Endothelial cell of umbilical vein (primary cell): Measurements from ENCODE around the gene ADCY5.

ENCODE experiments used
- CTCF ChIP-seq, 2 donors: IDR thresholded peaks; 1 replicate in 1 of 2; 2 replicates in 1 of 2; pipeline ENCODE4 v1.5.1; 2011; ENCODE audit warnings: low read length in 2 of 2, mild to moderate bottlenecking in 2 of 2, moderate library complexity in 2 of 2, control low read depth in 1 of 2, inconsistent platforms in 1 of 2, low read depth in 1 of 2; ENCODE audit not compliant: insufficient read depth in 1 of 2; ENCODE audit errors: extremely low read depth in 1 of 2
- EZH2 ChIP-seq: IDR thresholded peaks from 2 replicates; pipeline ENCODE4 v1.6.1; 2012; ENCODE audit warnings: borderline replicate concordance, low read depth, mild to moderate bottlenecking, moderate library complexity, low read length, inconsistent platforms; ENCODE audit not compliant: severe bottlenecking
- FOS ChIP-seq: IDR thresholded peaks from 2 replicates; pipeline ENCODE4 v1.6.1; 2011; ENCODE audit warnings: mild to moderate bottlenecking, low read length, moderate library complexity, borderline replicate concordance; ENCODE audit not compliant: insufficient read depth
- GATA2 ChIP-seq: IDR thresholded peaks from 2 replicates; pipeline ENCODE4 v1.7.0; 2011; ENCODE audit warnings: low read depth, mild to moderate bottlenecking, moderate library complexity, mixed read lengths, low read length; ENCODE audit not compliant: insufficient read length, insufficient read depth
- JUN ChIP-seq: IDR thresholded peaks from 2 replicates; pipeline ENCODE4 v1.6.1; 2011; ENCODE audit warnings: borderline replicate concordance, low read depth; ENCODE audit not compliant: insufficient read length, insufficient read depth
- MAX ChIP-seq: IDR thresholded peaks from 2 replicates; pipeline ENCODE4 v1.6.1; 2011; ENCODE audit not compliant: insufficient read depth, insufficient read length
- MYC ChIP-seq: IDR thresholded peaks from one replicate; pipeline ENCODE4 v1.6.1; 2011; ENCODE audit warnings: mild to moderate bottlenecking, low read depth, low read length
- POLR2A ChIP-seq: IDR thresholded peaks from 2 replicates; pipeline ENCODE4 v1.6.1; 2012; ENCODE audit warnings: low read depth, mild to moderate bottlenecking, control low read depth, low read length
- POLR2AphosphoS5 ChIP-seq: IDR thresholded peaks from 2 replicates; pipeline ENCODE4 v1.6.1; 2012; ENCODE audit warnings: low read depth, mild to moderate bottlenecking, control low read depth, low read length, moderate library complexity; ENCODE audit not compliant: insufficient read depth

- TF ChIP-seq JUN: no peak
- TF ChIP-seq CTCF (IDR thresholded peaks at IDR 0.05; ENCODE audit: extremely low read depth in 1 of 2, insufficient read depth in 1 of 2, low read depth in 1 of 2, low read length in 2 of 2): no peak
- TF ChIP-seq POLR2A: no peak
- no peak for TF ChIP-seq EZH2
- TF ChIP-seq POLR2AphosphoS5: no peak
- TF ChIP-seq MAX: no peak
- no peak for TF ChIP-seq FOS
- TF ChIP-seq GATA2: no peak
- TF ChIP-seq MYC: no peak
Measured at GRCh38 chr3:123414973-123415775, 33.7 kb downstream of the ADCY5 start.
